HG02642 (cell line): ENCODE data around the gene TMEM217.

ENCODE experiments used
- ATAC-seq: cut with Tn5 transposase; IDR thresholded peaks from one replicate; pipeline ENCODE4 v1.9.1; 2021; ENCODE audit warnings: mild to moderate bottlenecking; ENCODE audit not compliant: unreplicated experiment, poor library complexity

TMEM217 gene

DNA sequence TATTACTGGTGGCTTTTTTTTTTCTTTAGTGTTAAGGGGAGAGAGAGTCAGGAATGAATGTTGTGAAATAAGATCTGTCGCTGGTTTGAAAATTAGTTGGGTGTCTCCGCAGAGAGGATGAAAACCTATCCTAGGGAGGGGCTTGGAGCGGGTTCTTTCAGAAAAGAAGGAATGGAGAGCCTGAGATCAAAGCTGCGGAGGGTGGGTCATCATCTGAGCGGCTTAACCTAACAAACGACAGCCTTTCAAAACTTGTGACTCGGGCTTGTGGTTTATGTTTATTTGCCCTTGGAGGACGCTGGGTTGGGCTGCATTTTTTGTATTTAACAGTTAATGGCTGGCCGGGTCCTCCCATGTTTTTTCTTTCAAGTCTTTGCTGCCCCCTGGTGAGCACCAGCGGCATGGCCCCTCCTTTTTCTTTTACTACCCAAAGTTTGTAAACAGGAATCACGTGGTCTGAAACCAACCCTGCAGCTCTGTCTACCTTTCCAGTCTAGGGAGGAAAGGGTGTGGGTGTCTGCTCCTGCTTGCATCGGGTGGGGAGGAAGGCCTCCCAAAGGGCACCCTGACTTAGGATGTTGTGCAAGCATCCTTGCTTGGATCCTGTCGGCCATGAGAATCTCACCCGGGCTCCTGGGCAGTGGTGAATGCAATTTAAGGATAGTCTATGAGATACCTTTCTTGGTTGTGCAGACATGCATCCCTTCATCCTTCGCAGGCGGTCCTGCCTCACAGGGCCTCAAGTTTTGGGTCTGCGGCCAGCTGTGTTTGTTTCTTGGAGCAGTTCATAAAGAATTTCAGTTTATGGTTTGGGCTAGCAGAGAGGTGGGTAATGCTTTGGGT, 85.8 kb downstream of the TMEM217 start:
- peak; percentile 29 for ATAC-seq

DNA sequence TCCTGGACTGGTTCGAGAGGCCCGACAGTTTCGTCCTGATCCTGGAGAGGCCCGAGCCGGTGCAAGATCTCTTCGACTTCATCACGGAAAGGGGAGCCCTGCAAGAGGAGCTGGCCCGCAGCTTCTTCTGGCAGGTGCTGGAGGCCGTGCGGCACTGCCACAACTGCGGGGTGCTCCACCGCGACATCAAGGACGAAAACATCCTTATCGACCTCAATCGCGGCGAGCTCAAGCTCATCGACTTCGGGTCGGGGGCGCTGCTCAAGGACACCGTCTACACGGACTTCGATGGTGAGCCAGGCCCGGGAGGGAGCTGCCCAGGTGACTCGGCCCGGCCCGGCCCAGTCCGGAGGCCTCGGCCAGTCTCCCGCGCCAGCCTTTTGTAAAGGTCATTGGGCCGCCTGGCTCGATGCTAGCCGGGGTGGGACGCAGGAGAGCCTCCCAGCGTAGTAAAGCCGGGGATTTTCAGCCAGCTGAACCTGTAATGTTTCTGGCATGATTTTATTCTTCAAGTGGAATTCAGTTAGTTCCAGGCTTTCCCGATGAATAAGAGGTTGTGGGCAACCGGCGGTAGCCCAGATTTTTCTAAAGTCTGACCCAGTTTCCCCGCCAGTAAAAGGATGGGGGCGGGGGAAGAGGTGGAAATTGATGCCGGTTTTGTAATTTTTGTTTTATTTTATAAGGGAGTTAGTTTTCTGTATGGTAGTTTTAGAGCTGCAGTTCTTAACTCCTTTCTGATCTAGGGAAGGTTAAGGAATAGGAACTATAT, 86.6 kb downstream of the TMEM217 start:
- no peak for ATAC-seq

DNA sequence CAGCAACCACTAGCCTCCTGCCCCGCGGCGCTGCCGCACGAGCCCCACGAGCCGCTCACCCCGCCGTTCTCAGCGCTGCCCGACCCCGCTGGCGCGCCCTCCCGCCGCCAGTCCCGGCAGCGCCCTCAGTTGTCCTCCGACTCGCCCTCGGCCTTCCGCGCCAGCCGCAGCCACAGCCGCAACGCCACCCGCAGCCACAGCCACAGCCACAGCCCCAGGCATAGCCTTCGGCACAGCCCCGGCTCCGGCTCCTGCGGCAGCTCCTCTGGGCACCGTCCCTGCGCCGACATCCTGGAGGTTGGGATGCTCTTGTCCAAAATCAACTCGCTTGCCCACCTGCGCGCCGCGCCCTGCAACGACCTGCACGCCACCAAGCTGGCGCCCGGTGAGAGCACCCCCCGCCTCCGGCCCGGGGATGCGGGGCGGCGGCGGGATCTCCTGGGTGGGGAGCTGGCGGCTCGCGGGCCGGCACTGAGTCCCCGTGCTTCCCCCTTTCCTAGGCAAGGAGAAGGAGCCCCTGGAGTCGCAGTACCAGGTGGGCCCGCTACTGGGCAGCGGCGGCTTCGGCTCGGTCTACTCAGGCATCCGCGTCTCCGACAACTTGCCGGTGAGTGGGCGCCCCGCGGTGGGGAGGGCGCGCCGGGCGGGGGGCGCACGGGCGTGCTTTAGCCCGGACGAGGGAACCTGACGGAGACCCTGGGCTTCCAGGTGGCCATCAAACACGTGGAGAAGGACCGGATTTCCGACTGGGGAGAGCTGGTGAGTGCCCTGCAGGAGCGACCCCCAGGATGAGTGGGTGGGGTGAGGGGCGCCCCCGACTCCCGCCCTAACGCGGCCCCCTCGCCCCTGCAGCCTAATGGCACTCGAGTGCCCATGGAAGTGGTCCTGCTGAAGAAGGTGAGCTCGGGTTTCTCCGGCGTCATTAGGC, 87.4 kb downstream of the TMEM217 start:
- ATAC-seq = peak; percentile 36

DNA sequence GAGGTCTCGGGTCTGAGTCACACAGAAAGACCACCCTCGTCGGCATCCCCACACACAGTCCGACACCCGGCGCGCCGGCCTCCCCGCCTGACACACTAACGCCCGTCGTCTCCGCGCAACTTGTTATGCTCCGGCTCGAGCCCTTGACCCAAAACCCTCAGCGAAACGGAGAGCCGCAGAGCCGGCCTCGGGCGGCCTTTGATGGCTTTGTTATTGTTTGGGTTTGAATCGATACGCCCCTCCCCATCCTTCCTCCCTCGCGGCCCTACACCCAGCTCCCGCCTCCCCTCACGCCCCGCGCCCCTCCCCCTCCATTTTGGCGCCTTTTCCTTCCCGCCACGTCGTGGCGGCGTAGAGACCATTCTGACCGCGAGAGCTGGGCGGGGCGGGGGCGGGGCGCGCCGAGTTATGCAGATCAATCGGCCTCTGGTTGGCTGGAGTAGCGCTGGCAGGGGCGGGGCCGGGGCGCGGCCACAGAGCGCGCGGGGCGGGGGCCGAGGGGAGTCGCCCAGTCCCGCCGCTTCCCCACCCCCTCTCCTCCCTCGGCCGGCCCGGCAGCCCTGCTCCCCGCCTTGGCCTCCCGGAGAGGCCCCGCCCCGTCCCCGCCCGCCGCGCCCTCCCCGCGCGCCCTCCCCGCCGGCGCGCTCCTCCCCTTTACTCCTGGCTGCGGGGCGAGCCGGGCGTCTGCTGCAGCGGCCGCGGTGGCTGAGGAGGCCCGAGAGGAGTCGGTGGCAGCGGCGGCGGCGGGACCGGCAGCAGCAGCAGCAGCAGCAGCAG, 88.3 kb downstream of the TMEM217 start, which contains the start of gene PIM1:
PIM1 (plus strand) TSS at position 657 of the 777 bp plus-strand sequence. CDS start 424 bp downstream, outside the sequence.
- peak; percentile 72 for ATAC-seq

DNA sequence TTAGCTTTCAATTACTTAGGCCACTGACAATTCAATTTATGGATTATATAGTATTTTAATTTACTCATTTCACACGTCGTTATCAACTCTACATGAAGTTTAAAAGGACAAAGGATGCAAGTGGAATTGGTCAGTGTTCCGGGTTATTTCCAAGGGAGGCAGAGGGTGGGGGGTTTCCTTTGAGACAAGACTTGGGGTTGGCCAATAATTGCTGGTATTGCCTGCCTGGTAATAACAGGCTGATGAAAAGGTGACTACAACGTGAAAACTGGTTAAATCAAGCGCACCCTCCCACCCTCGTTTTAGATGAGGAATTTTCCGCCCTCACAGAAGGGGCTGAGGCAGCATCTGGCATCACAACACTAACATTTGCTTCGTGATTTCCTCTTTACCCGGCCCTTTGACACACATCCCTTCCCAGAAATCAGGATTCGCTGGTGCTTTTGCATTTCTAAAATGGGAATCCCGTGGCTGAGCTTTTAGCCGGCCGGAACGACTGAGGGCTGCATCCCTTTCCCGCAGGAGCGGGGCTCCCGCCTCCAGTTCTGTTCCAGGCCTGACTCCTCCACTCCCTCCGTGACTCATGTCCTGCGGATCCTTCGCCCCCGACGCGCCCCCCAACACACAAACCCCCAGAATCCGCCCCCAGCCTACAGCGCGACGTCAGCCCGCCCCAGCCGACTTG, 89.0 kb downstream of the TMEM217 start:
- no peak for ATAC-seq

DNA sequence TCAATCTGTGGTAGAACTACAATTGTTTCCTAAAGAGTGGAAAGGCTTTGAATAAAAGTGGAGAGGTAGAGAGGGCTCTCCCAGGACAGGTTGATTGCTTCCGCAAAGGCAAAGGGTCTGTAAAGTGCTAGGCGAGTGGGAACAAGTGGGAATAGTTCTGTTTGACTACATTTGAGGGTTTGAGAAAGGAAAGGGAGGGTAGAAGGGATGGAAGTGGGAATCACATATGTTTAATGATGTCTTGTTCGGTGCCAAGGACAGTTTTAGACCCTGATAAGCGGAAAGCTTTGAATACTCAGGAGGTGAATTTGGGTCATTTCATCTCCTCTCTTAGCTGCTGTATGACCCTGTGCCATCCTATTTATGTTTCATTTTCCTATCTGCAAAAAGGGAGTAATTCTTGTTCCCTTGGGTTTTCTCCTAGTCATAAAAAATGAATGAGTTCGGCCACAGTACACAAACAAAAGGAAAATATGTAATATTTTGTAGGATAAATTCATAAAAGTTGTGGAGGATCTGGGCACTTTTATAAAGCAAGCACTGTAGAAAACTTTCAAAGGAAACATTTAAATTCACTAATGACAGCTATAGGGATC, 89.7 kb downstream of the TMEM217 start:
- ATAC-seq = no peak

DNA sequence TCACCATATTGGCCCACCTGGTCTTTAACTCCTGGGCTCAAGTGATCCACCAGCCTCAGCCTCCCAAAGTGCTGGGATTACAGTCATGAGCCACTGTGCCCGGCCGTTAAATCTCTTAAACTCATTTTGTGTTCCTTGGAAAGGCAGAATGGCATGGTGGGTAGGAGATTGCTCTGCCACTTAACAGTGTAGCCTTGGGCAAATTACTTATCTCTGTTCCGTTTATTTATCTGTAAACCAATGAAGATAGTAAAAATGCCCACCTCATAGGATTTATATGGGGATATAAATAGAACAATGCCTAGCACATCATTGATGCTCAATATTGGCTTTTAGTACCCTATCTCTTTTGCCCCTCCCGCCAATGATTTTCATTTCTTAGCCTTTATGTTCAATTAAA, 95.2 kb downstream of the TMEM217 start:
- ATAC-seq = no peak
